HEK293 (cell line): Measurements from ENCODE around the gene APLF.

Source experiments
- CTCF ChIA-PET: fragments of 350-600 bp; formaldehyde crosslinking; extraction: SDS; loops from one replicate; lab custom pipeline; 2021; ENCODE audit warnings: antibody characterized with exemption; lab: Yijun Ruan, JAX
- POLR2A ChIA-PET: fragments of 300-600 bp; formaldehyde crosslinking; extraction: SDS; loops from one replicate; lab custom pipeline; 2020; ENCODE audit warnings: antibody characterized with exemption, inconsistent platforms; lab: Yijun Ruan, JAX
- H3K27ac ChIP-seq: fragments of 200-500 bp; sonication (Bioruptor generic); 2 replicates; pipeline ENCODE4 v1.5.1; 2014; ENCODE audit warnings: low read depth, low read length, control low read depth, inconsistent platforms; ENCODE audit errors: extremely low read depth
- H3K36me3 ChIP-seq, 2 experiments: fragments of 200-500 bp in 1 of 2; sonication (Bioruptor generic) in 1 of 2; 1 replicate in 1 of 2; 2 replicates in 1 of 2; pipeline ENCODE4 v1.5.1; 2014 to 2017; ENCODE audit warnings: inconsistent platforms in 2 of 2, low read length in 2 of 2; ENCODE audit not compliant: control insufficient read depth in 2 of 2, insufficient read depth in 1 of 2
- H3K4me1 ChIP-seq: fragments of 200-500 bp; sonication (Bioruptor generic); 2 replicates; pipeline ENCODE4 v1.5.1; 2014; ENCODE audit warnings: mild to moderate bottlenecking, low read length, inconsistent platforms; ENCODE audit not compliant: control insufficient read depth, insufficient read depth
- H3K4me3 ChIP-seq: 2 replicates; pipeline ENCODE4 v1.5.1; 2011; ENCODE audit warnings: low read depth, mild to moderate bottlenecking, control low read depth, low read length, moderate library complexity
- H3K9me3 ChIP-seq: fragments of 200-500 bp; sonication (Bioruptor generic); 2 replicates; pipeline ENCODE4 v1.5.1; 2014; ENCODE audit warnings: low read depth, low read length, inconsistent platforms; ENCODE audit not compliant: control insufficient read depth, insufficient read depth
- GFI1B ChIP-seq: fragments of 450-650 bp; formaldehyde crosslinking; IDR thresholded peaks from 2 replicates; pipeline ENCODE4 v1.5.1; 2016; ENCODE audit warnings: missing biosample characterization, missing genetic modification characterization
- GLIS2 ChIP-seq: fragments of 450-650 bp; formaldehyde crosslinking; IDR thresholded peaks from 2 replicates; pipeline ENCODE4 v1.5.1; 2016; ENCODE audit warnings: missing biosample characterization, missing genetic modification characterization
- HOXC10 ChIP-seq: sonication (generic); formaldehyde crosslinking; IDR thresholded peaks from 2 replicates; pipeline ENCODE4 v1.8.1; 2023; ENCODE audit warnings: mild to moderate bottlenecking, missing genetic modification reagents
- HOXD13 ChIP-seq: sonication (generic); formaldehyde crosslinking; IDR thresholded peaks from 2 replicates; pipeline ENCODE4 v1.8.0; 2022; ENCODE audit warnings: missing genetic modification reagents, borderline replicate concordance
- KLF1 ChIP-seq: fragments of 450-650 bp; formaldehyde crosslinking; IDR thresholded peaks from 2 replicates; pipeline ENCODE4 v1.5.1; 2016; ENCODE audit warnings: missing biosample characterization, missing genetic modification characterization
- KLF8 ChIP-seq: fragments of 450-650 bp; formaldehyde crosslinking; IDR thresholded peaks from 2 replicates; pipeline ENCODE4 v1.5.1; 2016; ENCODE audit warnings: missing biosample characterization, missing genetic modification characterization
- OSR2 ChIP-seq: fragments of 450-650 bp; formaldehyde crosslinking; IDR thresholded peaks from 2 replicates; pipeline ENCODE4 v1.5.1; 2016; ENCODE audit warnings: missing biosample characterization, missing genetic modification characterization
- TCF7L2 ChIP-seq: IDR thresholded peaks from 2 replicates; pipeline ENCODE4 v1.6.1; 2011; ENCODE audit warnings: low read depth, mild to moderate bottlenecking, inconsistent platforms, low read length, moderate library complexity, borderline replicate concordance
- YY1 ChIP-seq: fragments of 450-650 bp; formaldehyde crosslinking; IDR thresholded peaks from 2 replicates; pipeline ENCODE4 v1.5.1; 2018; ENCODE audit warnings: missing biosample characterization, missing genetic modification characterization
- ZNF132 ChIP-seq: fragments of 450-650 bp; formaldehyde crosslinking; IDR thresholded peaks from 2 replicates; pipeline ENCODE4 v1.5.1; 2017; ENCODE audit warnings: missing biosample characterization, missing genetic modification characterization, borderline replicate concordance
- ZNF202 ChIP-seq: fragments of 450-650 bp; formaldehyde crosslinking; IDR thresholded peaks from 2 replicates; pipeline ENCODE4 v1.5.1; 2016; ENCODE audit warnings: missing biosample characterization, missing genetic modification characterization, borderline replicate concordance
- ZNF23 ChIP-seq: fragments of 450-650 bp; formaldehyde crosslinking; IDR thresholded peaks from 2 replicates; pipeline ENCODE4 v1.5.1; 2016; ENCODE audit warnings: missing biosample characterization, missing genetic modification characterization, borderline replicate concordance
- ZNF391 ChIP-seq: fragments of 450-650 bp; formaldehyde crosslinking; IDR thresholded peaks from 2 replicates; pipeline ENCODE4 v1.5.1; 2016; ENCODE audit warnings: low read depth, missing biosample characterization, missing genetic modification characterization, borderline replicate concordance
- ZNF48 ChIP-seq: fragments of 450-650 bp; formaldehyde crosslinking; IDR thresholded peaks from 2 replicates; pipeline ENCODE4 v1.5.1; 2016; ENCODE audit warnings: missing biosample characterization, missing genetic modification characterization
- ZNF558 ChIP-seq: fragments of 450-650 bp; formaldehyde crosslinking; IDR thresholded peaks from 2 replicates; pipeline ENCODE4 v1.5.1; 2016; ENCODE audit warnings: missing biosample characterization, missing genetic modification characterization
- ZNF624 ChIP-seq: fragments of 450-650 bp; formaldehyde crosslinking; IDR thresholded peaks from 2 replicates; pipeline ENCODE4 v1.5.1; 2017; ENCODE audit warnings: missing biosample characterization, missing genetic modification characterization
- ZNF792 ChIP-seq: fragments of 450-650 bp; formaldehyde crosslinking; IDR thresholded peaks from 2 replicates; pipeline ENCODE4 v1.5.1; 2016; ENCODE audit warnings: missing biosample characterization, missing genetic modification characterization
- TF ChIP-seq, protein P1 (sequence below): fragments of 450-650 bp; formaldehyde crosslinking; IDR thresholded peaks from 2 replicates; pipeline ENCODE4 v1.5.1; 2016; ENCODE audit warnings: missing biosample characterization, missing genetic modification characterization
- TF ChIP-seq, protein P2 (sequence below): fragments of 450-650 bp; formaldehyde crosslinking; IDR thresholded peaks from 2 replicates; pipeline ENCODE4 v1.5.1; 2016; ENCODE audit warnings: missing biosample characterization, missing genetic modification characterization
- TF ChIP-seq, protein P3 (sequence below): fragments of 450-650 bp; formaldehyde crosslinking; IDR thresholded peaks from 2 replicates; pipeline ENCODE4 v1.5.1; 2016; ENCODE audit warnings: missing biosample characterization, missing genetic modification characterization
- TF ChIP-seq, protein P4 (sequence below): fragments of 450-650 bp; formaldehyde crosslinking; IDR thresholded peaks from 2 replicates; pipeline ENCODE4 v1.5.1; 2016; ENCODE audit warnings: missing biosample characterization, missing genetic modification characterization
- TF ChIP-seq, protein P5 (sequence below): fragments of 450-650 bp; formaldehyde crosslinking; IDR thresholded peaks from 2 replicates; pipeline ENCODE4 v1.5.1; 2017; ENCODE audit warnings: missing biosample characterization, missing genetic modification characterization

The APLF gene

DNA sequence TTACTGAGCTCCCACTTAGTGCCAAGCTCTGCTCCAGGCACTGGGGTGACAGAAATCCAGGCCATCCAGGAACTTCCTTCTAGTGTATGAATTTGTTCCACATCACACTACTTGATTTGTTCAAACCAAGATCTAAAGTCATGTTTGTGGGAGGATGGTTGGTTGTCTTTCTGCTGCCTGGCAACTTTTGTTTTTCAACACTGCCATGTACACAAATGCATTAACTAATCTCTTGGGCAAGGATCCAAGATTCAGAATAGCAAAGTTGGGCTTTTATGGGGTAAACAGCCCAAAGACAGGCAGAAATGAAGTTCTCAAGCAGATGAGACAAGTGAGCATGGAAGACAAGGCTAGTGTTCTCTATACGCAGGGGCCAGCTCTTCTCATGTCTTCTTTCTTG, 122.6 kb downstream of the APLF start:
- ChIA-PET CTCF (interaction anchor here (0.6 kb wide), 1 partner anchor 13 kb away, joined by 3 read pairs; no protein-coding TSS in a partner anchor), POLR2A (no interaction called here)
- TF ChIP-seq, protein P1, sequence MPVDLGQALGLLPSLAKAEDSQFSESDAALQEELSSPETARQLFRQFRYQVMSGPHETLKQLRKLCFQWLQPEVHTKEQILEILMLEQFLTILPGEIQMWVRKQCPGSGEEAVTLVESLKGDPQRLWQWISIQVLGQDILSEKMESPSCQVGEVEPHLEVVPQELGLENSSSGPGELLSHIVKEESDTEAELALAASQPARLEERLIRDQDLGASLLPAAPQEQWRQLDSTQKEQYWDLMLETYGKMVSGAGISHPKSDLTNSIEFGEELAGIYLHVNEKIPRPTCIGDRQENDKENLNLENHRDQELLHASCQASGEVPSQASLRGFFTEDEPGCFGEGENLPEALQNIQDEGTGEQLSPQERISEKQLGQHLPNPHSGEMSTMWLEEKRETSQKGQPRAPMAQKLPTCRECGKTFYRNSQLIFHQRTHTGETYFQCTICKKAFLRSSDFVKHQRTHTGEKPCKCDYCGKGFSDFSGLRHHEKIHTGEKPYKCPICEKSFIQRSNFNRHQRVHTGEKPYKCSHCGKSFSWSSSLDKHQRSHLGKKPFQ (tag by site-specific recombination), result no peak
- TF ChIP-seq, protein P2, sequence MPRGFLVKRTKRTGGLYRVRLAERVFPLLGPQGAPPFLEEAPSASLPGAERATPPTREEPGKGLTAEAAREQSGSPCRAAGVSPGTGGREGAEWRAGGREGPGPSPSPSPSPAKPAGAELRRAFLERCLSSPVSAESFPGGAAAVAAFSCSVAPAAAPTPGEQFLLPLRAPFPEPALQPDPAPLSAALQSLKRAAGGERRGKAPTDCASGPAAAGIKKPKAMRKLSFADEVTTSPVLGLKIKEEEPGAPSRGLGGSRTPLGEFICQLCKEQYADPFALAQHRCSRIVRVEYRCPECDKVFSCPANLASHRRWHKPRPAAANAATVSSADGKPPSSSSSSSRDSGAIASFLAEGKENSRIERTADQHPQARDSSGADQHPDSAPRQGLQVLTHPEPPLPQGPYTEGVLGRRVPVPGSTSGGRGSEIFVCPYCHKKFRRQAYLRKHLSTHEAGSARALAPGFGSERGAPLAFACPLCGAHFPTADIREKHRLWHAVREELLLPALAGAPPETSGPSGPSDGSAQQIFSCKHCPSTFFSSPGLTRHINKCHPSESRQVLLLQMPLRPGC (tag by site-specific recombination), result no peak
- TF ChIP-seq ZNF391 (tag by site-specific recombination) (no peak), OSR2 (tag by site-specific recombination) (no peak), YY1 (tag by site-specific recombination) (no peak)
- H3K27ac ChIP-seq, result no peak overlapping the region
- no peaks in the 10 kb centered on the region for H3K9me3 ChIP-seq
- no peaks in the 10 kb centered on the region for H3K36me3 ChIP-seq
- no peaks in the 10 kb centered on the region for H3K4me1 ChIP-seq
- H3K4me3 ChIP-seq, result no peak overlapping the region

DNA sequence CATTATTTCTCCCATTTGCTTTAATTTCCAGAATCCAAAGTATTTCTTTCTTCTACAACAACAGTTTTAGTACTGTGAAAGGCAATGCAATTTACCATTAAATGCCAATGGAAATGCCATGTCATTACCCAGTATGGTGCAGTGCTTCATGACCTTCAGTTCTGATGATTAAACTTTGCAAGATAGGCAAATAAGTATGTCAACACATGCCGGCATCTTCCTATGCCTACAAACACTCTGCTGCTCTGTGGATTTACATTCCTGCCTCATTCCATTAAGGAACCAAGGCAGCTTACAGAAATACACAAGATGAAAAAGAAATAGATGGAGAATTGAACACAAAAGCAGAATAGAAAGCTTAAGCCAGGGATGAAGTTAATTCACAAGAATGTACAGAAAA, 123.3 kb downstream of the APLF start:
- POLR2A ChIA-PET, result no interaction called here
- Histone ChIP-seq H3K4me3 (no peak overlapping the region), H3K4me1 (no peaks in the 10 kb centered on the region), H3K27ac (no peak overlapping the region), H3K36me3 (no peaks in the 10 kb centered on the region), H3K9me3 (no peaks in the 10 kb centered on the region)
- CTCF ChIA-PET, result interaction anchor here (0.6 to 1.0 kb wide), 3 partner anchors 10 to 127 kb away, joined by 3 to 5 read pairs (median 3); no protein-coding TSS in a partner anchor
- TF ChIP-seq ZNF624 (tag by site-specific recombination), result no peak
- TF ChIP-seq, protein P3, sequence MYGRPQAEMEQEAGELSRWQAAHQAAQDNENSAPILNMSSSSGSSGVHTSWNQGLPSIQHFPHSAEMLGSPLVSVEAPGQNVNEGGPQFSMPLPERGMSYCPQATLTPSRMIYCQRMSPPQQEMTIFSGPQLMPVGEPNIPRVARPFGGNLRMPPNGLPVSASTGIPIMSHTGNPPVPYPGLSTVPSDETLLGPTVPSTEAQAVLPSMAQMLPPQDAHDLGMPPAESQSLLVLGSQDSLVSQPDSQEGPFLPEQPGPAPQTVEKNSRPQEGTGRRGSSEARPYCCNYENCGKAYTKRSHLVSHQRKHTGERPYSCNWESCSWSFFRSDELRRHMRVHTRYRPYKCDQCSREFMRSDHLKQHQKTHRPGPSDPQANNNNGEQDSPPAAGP, result no peak
- no peak for TF ChIP-seq TCF7L2
- no peak for TF ChIP-seq ZNF202 (tag by site-specific recombination)
- TF ChIP-seq ZNF132, result no peak
- TF ChIP-seq, protein P4, sequence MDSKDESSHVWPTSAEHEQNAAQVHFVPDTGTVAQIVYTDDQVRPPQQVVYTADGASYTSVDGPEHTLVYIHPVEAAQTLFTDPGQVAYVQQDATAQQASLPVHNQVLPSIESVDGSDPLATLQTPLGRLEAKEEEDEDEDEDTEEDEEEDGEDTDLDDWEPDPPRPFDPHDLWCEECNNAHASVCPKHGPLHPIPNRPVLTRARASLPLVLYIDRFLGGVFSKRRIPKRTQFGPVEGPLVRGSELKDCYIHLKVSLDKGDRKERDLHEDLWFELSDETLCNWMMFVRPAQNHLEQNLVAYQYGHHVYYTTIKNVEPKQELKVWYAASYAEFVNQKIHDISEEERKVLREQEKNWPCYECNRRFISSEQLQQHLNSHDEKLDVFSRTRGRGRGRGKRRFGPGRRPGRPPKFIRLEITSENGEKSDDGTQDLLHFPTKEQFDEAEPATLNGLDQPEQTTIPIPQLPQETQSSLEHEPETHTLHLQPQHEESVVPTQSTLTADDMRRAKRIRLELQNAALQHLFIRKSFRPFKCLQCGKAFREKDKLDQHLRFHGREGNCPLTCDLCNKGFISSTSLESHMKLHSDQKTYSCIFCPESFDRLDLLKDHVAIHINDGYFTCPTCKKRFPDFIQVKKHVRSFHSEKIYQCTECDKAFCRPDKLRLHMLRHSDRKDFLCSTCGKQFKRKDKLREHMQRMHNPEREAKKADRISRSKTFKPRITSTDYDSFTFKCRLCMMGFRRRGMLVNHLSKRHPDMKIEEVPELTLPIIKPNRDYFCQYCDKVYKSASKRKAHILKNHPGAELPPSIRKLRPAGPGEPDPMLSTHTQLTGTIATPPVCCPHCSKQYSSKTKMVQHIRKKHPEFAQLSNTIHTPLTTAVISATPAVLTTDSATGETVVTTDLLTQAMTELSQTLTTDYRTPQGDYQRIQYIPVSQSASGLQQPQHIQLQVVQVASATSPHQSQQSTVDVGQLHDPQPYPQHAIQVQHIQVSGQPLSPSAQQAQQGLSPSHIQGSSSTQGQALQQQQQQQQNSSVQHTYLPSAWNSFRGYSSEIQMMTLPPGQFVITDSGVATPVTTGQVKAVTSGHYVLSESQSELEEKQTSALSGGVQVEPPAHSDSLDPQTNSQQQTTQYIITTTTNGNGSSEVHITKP, result no peak
- no peak for TF ChIP-seq GLIS2
- TF ChIP-seq KLF8, result no peak
- no peak for TF ChIP-seq HOXC10 (CRISPR knock-in tag)
- TF ChIP-seq ZNF792 (tag by site-specific recombination), result no peak
- TF ChIP-seq HOXD13 (CRISPR knock-in tag), result no peak
- TF ChIP-seq ZNF558 (tag by site-specific recombination), result no peak
- no peak for TF ChIP-seq GFI1B (tag by site-specific recombination)
- no peak for TF ChIP-seq ZNF48 (tag by site-specific recombination)
- TF ChIP-seq KLF1 (tag by site-specific recombination), result no peak
- no peak for TF ChIP-seq ZNF23 (tag by site-specific recombination)
- TF ChIP-seq, protein P5, sequence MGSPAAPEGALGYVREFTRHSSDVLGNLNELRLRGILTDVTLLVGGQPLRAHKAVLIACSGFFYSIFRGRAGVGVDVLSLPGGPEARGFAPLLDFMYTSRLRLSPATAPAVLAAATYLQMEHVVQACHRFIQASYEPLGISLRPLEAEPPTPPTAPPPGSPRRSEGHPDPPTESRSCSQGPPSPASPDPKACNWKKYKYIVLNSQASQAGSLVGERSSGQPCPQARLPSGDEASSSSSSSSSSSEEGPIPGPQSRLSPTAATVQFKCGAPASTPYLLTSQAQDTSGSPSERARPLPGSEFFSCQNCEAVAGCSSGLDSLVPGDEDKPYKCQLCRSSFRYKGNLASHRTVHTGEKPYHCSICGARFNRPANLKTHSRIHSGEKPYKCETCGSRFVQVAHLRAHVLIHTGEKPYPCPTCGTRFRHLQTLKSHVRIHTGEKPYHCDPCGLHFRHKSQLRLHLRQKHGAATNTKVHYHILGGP, result no peak
